RWPE2 (cell line): ENCODE results near the gene LONP1.

Source experiments
- ATAC-seq: fragments of 200-7000 bp; cut with Tn5 transposase; 3 replicates; pipeline ENCODE4 v1.9.1; 2021; ENCODE audit warnings: low read depth
- DNase-seq: peaks from one replicate; pipeline ENCODE4 v3.0.0-alpha.2; 2020; ENCODE audit warnings: low spot score
- H3K27ac ChIP-seq: fragments of 450-650 bp; 2 replicates; pipeline ENCODE4 v1.5.1; 2017; ENCODE audit warnings: mild to moderate bottlenecking; ENCODE audit not compliant: poor library complexity, severe bottlenecking
- H3K27me3 ChIP-seq: fragments of 250-450 bp; sonication (Bioruptor Pico); 2 replicates; pipeline ENCODE4 v1.5.1; 2021; ENCODE audit warnings: mild to moderate bottlenecking, moderate library complexity; ENCODE audit not compliant: insufficient read depth, poor library complexity, severe bottlenecking
- H3K36me3 ChIP-seq: fragments of 250-450 bp; sonication (Bioruptor Pico); 2 replicates; pipeline ENCODE4 v1.5.1; 2020; ENCODE audit warnings: low read depth, mild to moderate bottlenecking, moderate library complexity
- H3K4me1 ChIP-seq: fragments of 250-450 bp; sonication (Bioruptor Pico); 2 replicates; pipeline ENCODE4 v1.5.1; 2021; ENCODE audit warnings: mild to moderate bottlenecking, moderate library complexity; ENCODE audit not compliant: insufficient read depth, poor library complexity, severe bottlenecking
- H3K4me3 ChIP-seq: fragments of 250-450 bp; sonication (Bioruptor Pico); 2 replicates; pipeline ENCODE4 v1.5.1; 2021; ENCODE audit warnings: mild to moderate bottlenecking, moderate library complexity; ENCODE audit not compliant: severe bottlenecking
- H3K9me3 ChIP-seq: fragments of 250-450 bp; sonication (Bioruptor Pico); 2 replicates; pipeline ENCODE4 v1.5.1; 2021; ENCODE audit warnings: mild to moderate bottlenecking, moderate library complexity; ENCODE audit not compliant: severe bottlenecking
- CTCF ChIP-seq: fragments of 450-650 bp; IDR thresholded peaks from one replicate; pipeline ENCODE4 v1.5.1; 2017; ENCODE audit warnings: mild to moderate bottlenecking, moderate library complexity; ENCODE audit not compliant: poor library complexity, severe bottlenecking

Gene LONP1

GRCh38 chr19:5671600-5671999 is 48.3 kb downstream of the LONP1 start:
- H3K4me1 ChIP-seq, result no peaks in the 10 kb centered on the region
- no peak overlapping the region for H3K4me3 ChIP-seq
- H3K9me3 ChIP-seq, result no peaks in the 10 kb centered on the region
- DNase-seq, result no peak
- peaks cover 25% of the 10 kb centered on the region for H3K36me3 ChIP-seq
- no peak for TF ChIP-seq CTCF
- H3K27me3 ChIP-seq, result no peaks in the 10 kb centered on the region
- H3K27ac ChIP-seq, result no peak overlapping the region
- no peak for ATAC-seq

- Histone ChIP-seq H3K27me3 (no peaks in the 10 kb centered on the region), H3K27ac (no peak overlapping the region), H3K9me3 (no peaks in the 10 kb centered on the region), H3K36me3 (peaks cover 46% of the 10 kb centered on the region), H3K4me3 (no peak overlapping the region), H3K4me1 (no peaks in the 10 kb centered on the region)
- no peak for TF ChIP-seq CTCF
- no peak for DNase-seq
- no peak for ATAC-seq
Measured at GRCh38 chr19:5669212-5669611, 50.7 kb downstream of the LONP1 start.

- Histone ChIP-seq H3K9me3 (no peaks in the 10 kb centered on the region), H3K27me3 (no peaks in the 10 kb centered on the region), H3K4me3 (no peak overlapping the region), H3K27ac (no peak overlapping the region), H3K4me1 (no peaks in the 10 kb centered on the region), H3K36me3 (peaks cover 60% of the 10 kb centered on the region)
- no peak for TF ChIP-seq CTCF
- no peak for DNase-seq
- peak; percentile 11; the same call in 1 of the 3 replicates for ATAC-seq
Measured at GRCh38 chr19:5667751-5668271, 52.1 kb downstream of the LONP1 start.

- Histone ChIP-seq H3K4me1 (no peaks in the 10 kb centered on the region), H3K27ac (no peak overlapping the region), H3K27me3 (no peaks in the 10 kb centered on the region), H3K4me3 (no peak overlapping the region), H3K36me3 (peaks cover 67% of the 10 kb centered on the region), H3K9me3 (no peaks in the 10 kb centered on the region)
- ATAC-seq (no peak), DNase-seq (no peak)
- no peak for TF ChIP-seq CTCF
Measured at GRCh38 chr19:5666921-5667610, 52.9 kb downstream of the LONP1 start.
